Lung (tissue), 12 donors: ENCODE data around the gene TTC7B. TPM values are rescaled to one million over a fixed set of nuclear protein-coding genes. Genes with fewer than 3 reads are reported as not detected.

Experiments used
- ATAC-seq: fragments of 200-7000 bp; cut with Tn5 transposase; one replicate; pipeline ENCODE4 v1.9.1; 2020; ENCODE audit warnings: moderate number of reproducible peaks; ENCODE audit not compliant: insufficient read depth, low FRiP score
- DNase-seq, 3 donors: peaks; one replicate each; pipeline ENCODE4 v3.0.0-alpha.2; 2013 to 2017
- H3K27ac ChIP-seq, 2 donors: one replicate each; pipeline ENCODE4 v1.5.1; 2013; ENCODE audit warnings: mild to moderate bottlenecking in 2 of 2, moderate library complexity in 2 of 2, control low read depth in 1 of 2, inconsistent platforms in 1 of 2, low read depth in 1 of 2, low read length in 1 of 2
- H3K27me3 ChIP-seq, 3 donors: one replicate each; pipeline ENCODE4 v1.5.1; 2013; ENCODE audit warnings: low read length in 2 of 3; ENCODE audit not compliant: control insufficient read depth in 3 of 3, insufficient read depth in 3 of 3
- H3K36me3 ChIP-seq, 4 donors: one replicate each; pipeline ENCODE4 v1.5.1; 2013; ENCODE audit warnings: low read length in 4 of 4, mild to moderate bottlenecking in 1 of 4, moderate library complexity in 1 of 4; ENCODE audit not compliant: control insufficient read depth in 4 of 4, insufficient read depth in 4 of 4
- H3K4me1 ChIP-seq, 5 donors: one replicate each; pipeline ENCODE4 v1.5.1; 2013; ENCODE audit warnings: low read length in 5 of 5, mild to moderate bottlenecking in 2 of 5, moderate library complexity in 1 of 5; ENCODE audit not compliant: control insufficient read depth in 5 of 5, insufficient read depth in 5 of 5
- H3K4me3 ChIP-seq: one replicate; pipeline ENCODE4 v1.5.1; 2013; ENCODE audit warnings: mild to moderate bottlenecking, control low read depth, moderate library complexity
- H3K9ac ChIP-seq, 2 donors: one replicate each; pipeline ENCODE4 v1.5.1; 2013; ENCODE audit warnings: low read length in 2 of 2, control low read depth in 1 of 2; ENCODE audit not compliant: insufficient read depth in 1 of 2
- H3K9me3 ChIP-seq, 4 donors: one replicate each; pipeline ENCODE4 v1.5.1; 2013; ENCODE audit warnings: low read length in 3 of 4, mild to moderate bottlenecking in 1 of 4, moderate library complexity in 1 of 4; ENCODE audit not compliant: control insufficient read depth in 4 of 4, insufficient read depth in 3 of 4
- CTCF ChIP-seq: IDR thresholded peaks from 2 replicates; pipeline ENCODE4 v1.5.1; 2012; ENCODE audit warnings: mild to moderate bottlenecking; ENCODE audit errors: control extremely low read depth, extremely low read depth
- WGBS, 2 donors: extraction: QIAGEN DNeasy Blood & Tissue Kit; methylation state at CpG; one replicate each; pipeline ENCODE4 v1.1.7; 2013; 5-methylcytosine and 5-hydroxymethylcytosine counted together
- polyA plus RNA-seq, 2 donors: library from polyadenylated mRNA; stranded (reverse); fragments of 200-250 nt; gene quantifications; one replicate each; pipeline ENCODE4 v1.2.1, GENCODE V29; 2013
- total RNA-seq, 2 donors: library from RNA; depleted of rRNA in 1 of 2; stranded (reverse); fragments of >200 nt in 1 of 2; gene quantifications; one replicate each; pipeline ENCODE4 v1.2.1, GENCODE V29; 2014 to 2021
- donor health status: control.
- donor health status: control.
- donor health status: Bipolar disorder and iron deficiency.
- donor health status: healthy.
- donor health status: DM: yes; HTN: yes; CAD: no.

TTC7B gene
- total and polyA plus RNA-seq, 4 donors = 11.0 to 39.6 (median 23.0) TPM

DNA sequence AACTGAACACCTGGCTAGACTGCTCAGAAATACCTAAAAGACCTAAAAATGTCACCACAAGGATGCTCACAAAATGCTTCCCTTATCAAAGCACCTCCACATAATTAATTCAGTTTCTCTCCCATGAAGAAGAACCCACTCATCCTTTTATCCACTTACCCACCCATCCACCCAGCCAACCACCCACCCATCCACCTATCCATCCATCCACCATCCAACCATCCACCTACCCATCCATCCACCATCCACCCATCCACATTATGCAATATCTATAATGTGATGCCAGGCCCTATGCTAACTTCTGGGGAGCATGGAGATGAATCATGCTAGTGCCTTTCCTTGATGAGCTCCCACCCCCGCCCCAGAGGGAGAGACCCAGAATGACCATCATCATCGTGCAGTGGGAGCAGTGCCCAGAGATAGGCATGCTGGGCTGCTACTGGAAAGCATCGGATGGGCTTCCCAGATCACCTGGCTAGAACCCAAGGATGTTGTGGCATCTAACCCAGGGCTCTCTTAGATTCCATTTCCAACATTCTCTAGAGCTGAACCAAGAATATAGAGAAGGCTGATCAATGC lies 166.6 kb downstream of the TTC7B start:
- ATAC-seq = no peak
- no peaks in the 10 kb centered on the region for H3K9me3 ChIP-seq
- 92 to 93% methylated on average over 3 of the region's 3 CpGs for WGBS, 2 donors

GRCh38 chr14:90649083-90649482 lies 167.1 kb downstream of the TTC7B start:
- Histone ChIP-seq H3K27ac (no peak overlapping the region), H3K4me3 (no peak overlapping the region), H3K36me3 (peaks cover 0 to 9% (median 3%) of the 10 kb centered on the region in 4 donors), H3K27me3 (no peaks in the 10 kb centered on the region), H3K4me1 (peaks cover 0 to 94% (median 53%) of the 10 kb centered on the region in 5 donors), H3K9ac (no peak overlapping the region), H3K9me3 (no peaks in the 10 kb centered on the region)
- ATAC-seq (no peak), DNase-seq (peak in 2 of 3 donors; percentile 91 to 93)
- no peak for TF ChIP-seq CTCF
- 30 to 75% methylated on average over 4 of the region's 4 CpGs for WGBS, 2 donors

More for the DNA sequence above, 166.6 kb downstream of the TTC7B start:
- Histone ChIP-seq H3K27me3 (no peaks in the 10 kb centered on the region), H3K27ac (no peak overlapping the region), H3K4me3 (no peak overlapping the region), H3K9ac (no peak overlapping the region), H3K36me3 (peaks cover 0 to 11% (median 3%) of the 10 kb centered on the region in 4 donors), H3K4me1 (peaks cover 0 to 91% (median 48%) of the 10 kb centered on the region in 5 donors)
- TF ChIP-seq CTCF = no peak
- no peak for DNase-seq

- Histone ChIP-seq H3K36me3 (peaks cover 0 to 9% (median 5%) of the 10 kb centered on the region in 4 donors), H3K9me3 (no peaks in the 10 kb centered on the region), H3K9ac (no peak overlapping the region), H3K27me3 (no peaks in the 10 kb centered on the region), H3K4me3 (no peak overlapping the region), H3K27ac (no peak overlapping the region), H3K4me1 (peaks cover 0 to 94% (median 55%) of the 10 kb centered on the region in 5 donors)
- no peak for TF ChIP-seq CTCF
- 92 to 96% methylated on average over 5 of the region's 5 CpGs for WGBS, 2 donors
- ATAC-seq (no peak), DNase-seq (peak in 2 of 3 donors; percentile 46 to 62)
Observed at GRCh38 chr14:90648421-90648820, 167.8 kb downstream of the TTC7B start.
